Activated CD4-positive, alpha-beta T cell treated with anti-CD3 and anti-CD28 coated beads for 24 hours (primary cell): ENCODE measurements around the gene ZSCAN2.
"Not testable (repeated sequence)": the region's sequence is repeated elsewhere in the genome, so short reads cannot be mapped to it uniquely, and the experiment has no call there.

Experiments
- DNase-seq, 2 donors: peaks; one replicate each; pipeline ENCODE4 v3.0.0-alpha.2; 2020; ENCODE audit warnings: low read depth in 2 of 2

ZSCAN2 gene

GRCh38 chr15:84600687-84601554 is at the start of gene ZSCAN2:
Gene ZSCAN2, plus strand, starts transcription at chr15:84601009. Its CDS starts 2,919 bp downstream, at chr15:84603928.
- peak; percentile 88 to 93 for DNase-seq

GRCh38 chr15:84551624-84552023 is 49.2 kb upstream of the ZSCAN2 start:
- not testable (repeated sequence) for DNase-seq

- no peak for DNase-seq
These were observed 47.9 kb upstream of the ZSCAN2 start for GRCh38 chr15:84552896-84553295.

- not testable (repeated sequence) for DNase-seq
These were observed 44.1 kb upstream of the ZSCAN2 start for GRCh38 chr15:84556690-84557089.

- not testable (repeated sequence) for DNase-seq
These were observed 32.8 kb upstream of the ZSCAN2 start for GRCh38 chr15:84568021-84568420.

GRCh38 chr15:84570164-84570735 is 30.6 kb upstream of the ZSCAN2 start:
- peak; percentile 15 to 31 for DNase-seq

- no peak for DNase-seq
These were observed 28.6 kb upstream of the ZSCAN2 start for GRCh38 chr15:84572231-84572630.

GRCh38 chr15:84575493-84575892 is 25.3 kb upstream of the ZSCAN2 start:
- DNase-seq, result no peak

- DNase-seq, result not testable (repeated sequence)
These were observed 22.9 kb upstream of the ZSCAN2 start for GRCh38 chr15:84577891-84578290.

- not testable (repeated sequence) for DNase-seq
These were observed 21.5 kb upstream of the ZSCAN2 start for GRCh38 chr15:84579261-84579721.

GRCh38 chr15:84581676-84582428 is 19.0 kb upstream of the ZSCAN2 start:
- not testable (repeated sequence) for DNase-seq

GRCh38 chr15:84582583-84583157 is 18.1 kb upstream of the ZSCAN2 start:
- no peak for DNase-seq

GRCh38 chr15:84583921-84584320 is 16.9 kb upstream of the ZSCAN2 start:
- not testable (repeated sequence) for DNase-seq

GRCh38 chr15:84586696-84587095 is 14.1 kb upstream of the ZSCAN2 start:
- no peak for DNase-seq

- DNase-seq, result peak; percentile 80
These were observed 12.5 kb upstream of the ZSCAN2 start for GRCh38 chr15:84588053-84588874.

- DNase-seq, result no peak
These were observed 10.4 kb upstream of the ZSCAN2 start for GRCh38 chr15:84590406-84590805.

GRCh38 chr15:84591815-84592214 is 9.0 kb upstream of the ZSCAN2 start:
- no peak for DNase-seq

GRCh38 chr15:84594617-84595290 is 6.1 kb upstream of the ZSCAN2 start:
- no peak for DNase-seq

GRCh38 chr15:84595660-84596059 is 5.1 kb upstream of the ZSCAN2 start:
- no peak for DNase-seq

- DNase-seq, result no peak
These were observed 3.5 kb upstream of the ZSCAN2 start for GRCh38 chr15:84597296-84597695.
